Glutamatergic neuron (in vitro differentiated cells): ENCODE results near the gene SLC9A4. TPM values are rescaled to one million over a fixed set of nuclear protein-coding genes. Genes with fewer than 3 reads are reported as not detected.
A peak's percentile ranks its signal among the peaks of the same experiment; 100 is the strongest.

Experiments used
- DNase-seq: peaks from one replicate; pipeline ENCODE4 v3.0.0; 2022
- H3K27ac Mint-ChIP-seq: one replicate; pipeline ENCODE4 v1.8.0; 2020; ENCODE audit warnings: mild to moderate bottlenecking, mixed read lengths, inconsistent platforms; ENCODE audit not compliant: unreplicated experiment
- H3K27me3 Mint-ChIP-seq: one replicate; pipeline ENCODE4 v1.8.0; 2020; ENCODE audit warnings: mild to moderate bottlenecking, moderate library complexity, mixed read lengths, inconsistent platforms; ENCODE audit not compliant: unreplicated experiment
- H3K36me3 Mint-ChIP-seq: one replicate; pipeline ENCODE4 v1.8.0; 2020; ENCODE audit warnings: mild to moderate bottlenecking, mixed read lengths, inconsistent platforms; ENCODE audit not compliant: unreplicated experiment
- H3K4me1 Mint-ChIP-seq: one replicate; pipeline ENCODE4 v1.8.0; 2020; ENCODE audit warnings: mild to moderate bottlenecking, low read depth, mixed read lengths, inconsistent platforms; ENCODE audit not compliant: unreplicated experiment
- H3K4me3 Mint-ChIP-seq: one replicate; pipeline ENCODE4 v1.8.0; 2020; ENCODE audit warnings: mild to moderate bottlenecking, mixed read lengths, inconsistent platforms; ENCODE audit not compliant: unreplicated experiment
- H3K9me3 Mint-ChIP-seq: one replicate; pipeline ENCODE4 v1.8.0; 2020; ENCODE audit warnings: mild to moderate bottlenecking, moderate library complexity, mixed read lengths, inconsistent platforms; ENCODE audit not compliant: unreplicated experiment
- CTCF ChIP-seq: fragments of 200-600 bp; sonication (generic); IDR thresholded peaks from one replicate; pipeline ENCODE4 v1.5.0; 2021; ENCODE audit not compliant: partially characterized antibody, unreplicated experiment
- total RNA-seq: library from RNA; stranded (reverse); fragmentation: NEBNext Ultra II Directional; extraction: Animal tissue kit (Norgen Biotek cat#: 25700); gene quantifications from one replicate; pipeline ENCODE4 v1.2.1, GENCODE V29; 2021; ENCODE audit not compliant: unreplicated experiment

SLC9A4 gene
- total RNA-seq, 1 donor from 2014 or later, result 0.12 TPM

GRCh38 chr2:102520009-102520408, 47.0 kb downstream of the SLC9A4 start:
- Mint-ChIP-seq H3K4me3 (no peak overlapping the region), H3K27me3 (peaks cover 1% of the 10 kb centered on the region), H3K27ac (no peak overlapping the region), H3K4me1 (no peaks in the 10 kb centered on the region), H3K36me3 (no peaks in the 10 kb centered on the region), H3K9me3 (peaks cover 1% of the 10 kb centered on the region)
- peak; percentile 75 for TF ChIP-seq CTCF
- DNase-seq, result no peak

- no peak overlapping the region for H3K4me3 Mint-ChIP-seq
- peaks cover 1% of the 10 kb centered on the region for H3K9me3 Mint-ChIP-seq
- no peaks in the 10 kb centered on the region for H3K4me1 Mint-ChIP-seq
- peaks cover 1% of the 10 kb centered on the region for H3K27me3 Mint-ChIP-seq
- no peak for TF ChIP-seq CTCF
- DNase-seq, result no peak
- H3K36me3 Mint-ChIP-seq, result no peaks in the 10 kb centered on the region
- no peak overlapping the region for H3K27ac Mint-ChIP-seq
Measured at GRCh38 chr2:102520801-102521200, 47.8 kb downstream of the SLC9A4 start.

- no peak for TF ChIP-seq CTCF
- H3K4me1 Mint-ChIP-seq, result no peaks in the 10 kb centered on the region
- no peak overlapping the region for H3K27ac Mint-ChIP-seq
- H3K4me3 Mint-ChIP-seq, result no peak overlapping the region
- H3K36me3 Mint-ChIP-seq, result no peaks in the 10 kb centered on the region
- peaks cover 1% of the 10 kb centered on the region for H3K9me3 Mint-ChIP-seq
- peaks cover 1% of the 10 kb centered on the region for H3K27me3 Mint-ChIP-seq
- DNase-seq, result no peak
Measured at GRCh38 chr2:102522162-102522561, 49.1 kb downstream of the SLC9A4 start.

GRCh38 chr2:102522890-102523289, 49.9 kb downstream of the SLC9A4 start:
- Mint-ChIP-seq H3K4me1 (no peaks in the 10 kb centered on the region), H3K36me3 (no peaks in the 10 kb centered on the region), H3K4me3 (no peak overlapping the region), H3K27me3 (peaks cover 1% of the 10 kb centered on the region), H3K9me3 (peaks cover 1% of the 10 kb centered on the region), H3K27ac (no peak overlapping the region)
- TF ChIP-seq CTCF, result no peak
- no peak for DNase-seq

- no peak overlapping the region for H3K27ac Mint-ChIP-seq
- no peaks in the 10 kb centered on the region for H3K36me3 Mint-ChIP-seq
- H3K4me3 Mint-ChIP-seq, result no peak overlapping the region
- peaks cover 1% of the 10 kb centered on the region for H3K27me3 Mint-ChIP-seq
- H3K4me1 Mint-ChIP-seq, result no peaks in the 10 kb centered on the region
- TF ChIP-seq CTCF, result no peak
- DNase-seq, result no peak
- peaks cover 1% of the 10 kb centered on the region for H3K9me3 Mint-ChIP-seq
Measured at GRCh38 chr2:102523651-102524050, 50.6 kb downstream of the SLC9A4 start.
